ENCODE data around the gene TRAK2.
A peak's percentile ranks its signal among the peaks of the same experiment; 100 is the strongest.
"Not testable (repeated sequence)": the region's sequence is repeated elsewhere in the genome, so short reads cannot be mapped to it uniquely, and the experiment has no call there.

The TRAK2 gene

GRCh38 chr2:201451292-201452057 is at the start of gene TRAK2, which contains the start of gene STRADB:
Gene TRAK2, minus strand, starts transcription at chr2:201451458. Its CDS starts 30,951 bp downstream, at chr2:201420507.
Gene STRADB, plus strand, starts transcription at chr2:201451740. Its CDS starts 3,101 bp downstream, at chr2:201454841.
- peak; percentile 96 for DNase-seq (ENCODE audit: low spot score)

- no peak for DNase-seq (ENCODE audit: low spot score)
Measured at GRCh38 chr2:201500534-201500933, 49.3 kb upstream of the TRAK2 start.

- no peak for DNase-seq (ENCODE audit: low spot score)
Measured at GRCh38 chr2:201496785-201497184, 45.5 kb upstream of the TRAK2 start.

GRCh38 chr2:201490291-201490690 is 39.0 kb upstream of the TRAK2 start:
- DNase-seq (ENCODE audit: low spot score) = no peak

- DNase-seq (ENCODE audit: low spot score) = peak; percentile 14
Measured at GRCh38 chr2:201484805-201485204, 33.5 kb upstream of the TRAK2 start.

- DNase-seq (ENCODE audit: low spot score) = not testable (repeated sequence)
Measured at GRCh38 chr2:201483758-201484157, 32.5 kb upstream of the TRAK2 start.

GRCh38 chr2:201483342-201483741 is 32.1 kb upstream of the TRAK2 start:
- DNase-seq (ENCODE audit: low spot score) = no peak

GRCh38 chr2:201482543-201482942 is 31.3 kb upstream of the TRAK2 start:
- no peak for DNase-seq (ENCODE audit: low spot score)

GRCh38 chr2:201472411-201472810 is 21.2 kb upstream of the TRAK2 start:
- DNase-seq (ENCODE audit: low spot score) = no peak

- no peak for DNase-seq (ENCODE audit: low spot score)
Measured at GRCh38 chr2:201471732-201472393, 20.6 kb upstream of the TRAK2 start.

- peak; percentile 11 for DNase-seq (ENCODE audit: low spot score)
Measured at GRCh38 chr2:201470821-201471731, 19.8 kb upstream of the TRAK2 start.

GRCh38 chr2:201467666-201468065 is 16.4 kb upstream of the TRAK2 start:
- DNase-seq (ENCODE audit: low spot score) = no peak

- DNase-seq (ENCODE audit: low spot score) = peak; percentile 83
Measured at GRCh38 chr2:201466050-201466675, 14.9 kb upstream of the TRAK2 start.

- DNase-seq (ENCODE audit: low spot score) = no peak
Measured at GRCh38 chr2:201465524-201465971, 14.3 kb upstream of the TRAK2 start.

- no peak for DNase-seq (ENCODE audit: low spot score)
Measured at GRCh38 chr2:201464547-201464946, 13.3 kb upstream of the TRAK2 start.

- DNase-seq (ENCODE audit: low spot score) = no peak
Measured at GRCh38 chr2:201460532-201460931, 9.3 kb upstream of the TRAK2 start.

- DNase-seq (ENCODE audit: low spot score) = no peak
Measured at GRCh38 chr2:201458381-201458780, 7.1 kb upstream of the TRAK2 start.

- DNase-seq (ENCODE audit: low spot score) = no peak
Measured at GRCh38 chr2:201452922-201453643, 1.8 kb upstream of the TRAK2 start.

- no peak for DNase-seq (ENCODE audit: low spot score)
Measured at GRCh38 chr2:201452058-201452921, 1.0 kb upstream of the TRAK2 start.

- peak; percentile 41 for DNase-seq (ENCODE audit: low spot score)
Measured at GRCh38 chr2:201450954-201451291, 335 bp downstream of the TRAK2 start.
